H1 (cell line): Measurements from ENCODE around the gene BAZ2A. TPM values are rescaled to one million over a fixed set of nuclear protein-coding genes. Genes with fewer than 3 reads are reported as not detected.
A peak's percentile ranks its signal among the peaks of the same experiment; 100 is the strongest.

Experiments
- HDAC6 ChIP-seq: IDR thresholded peaks from one replicate; pipeline ENCODE4 v1.7.1; 2012; ENCODE audit warnings: low read depth, mild to moderate bottlenecking, inconsistent platforms, low read length, moderate library complexity
- NRF1 ChIP-seq: IDR thresholded peaks from 2 replicates; pipeline ENCODE4 v1.6.1; 2011; ENCODE audit warnings: mild to moderate bottlenecking, low read depth, low read length, improper control_type of control experiment
- RAD21 ChIP-seq, 2 experiments: IDR thresholded peaks in 1 of 2; conservative IDR thresholded peaks in 1 of 2; 2 replicates each; pipeline ENCODE4 v1.6.1; 2011; ENCODE audit warnings: low read depth in 2 of 2, low read length in 2 of 2, improper control_type of control experiment in 1 of 2, inconsistent platforms in 1 of 2, mild to moderate bottlenecking in 1 of 2, moderate library complexity in 1 of 2
- RBBP5 ChIP-seq: IDR thresholded peaks from 2 replicates; pipeline ENCODE4 v1.7.1; 2012; ENCODE audit warnings: low read depth, mild to moderate bottlenecking, inconsistent platforms, low read length, moderate library complexity, borderline replicate concordance
- SIX5 ChIP-seq: IDR thresholded peaks from 2 replicates; pipeline ENCODE4 v1.6.1; 2011; ENCODE audit warnings: mild to moderate bottlenecking, low read depth, low read length
- SP2 ChIP-seq: IDR thresholded peaks from 2 replicates; pipeline ENCODE4 v1.6.1; 2012; ENCODE audit warnings: mild to moderate bottlenecking, low read length, inconsistent platforms
- SRF ChIP-seq: IDR thresholded peaks from 2 replicates; pipeline ENCODE4 v1.6.1; 2011; ENCODE audit warnings: mild to moderate bottlenecking, low read depth, low read length, moderate library complexity
- YY1 ChIP-seq: IDR thresholded peaks from 2 replicates; pipeline ENCODE4 v1.6.1; 2011; ENCODE audit warnings: low read depth, mild to moderate bottlenecking, low read length
- polyA plus RNA-seq, 7 experiments: library from polyadenylated mRNA; depleted of rRNA in 3 of 7; stranded (reverse) in 5 of 7; unstranded in 2 of 7; fragments of >200 nt in 5 of 7; fragments of 200-250 nt in 2 of 7; gene quantifications; 1 replicate in 5 of 7; 2 replicates in 1 of 7; 4 replicates in 1 of 7; pipeline versions ENCODE4 v1.2.1 to v1.2.3, GENCODE V29; 2011 to 2013; ENCODE audit warnings: missing spikeins in 2 of 7, mixed read lengths in 2 of 7
- total RNA-seq: library from RNA; stranded (reverse); fragmentation: NEBNext Ultra II Directional; extraction: Animal tissue kit (Norgen Biotek cat#: 25700); gene quantifications from 2 replicates; pipeline ENCODE4 v1.2.1, GENCODE V29; 2021
- TF ChIP-seq, protein P1 (sequence below): fragments of 300-600 bp; sonication (generic); IDR thresholded peaks from 2 replicates; pipeline ENCODE4 v1.7.1; 2012; ENCODE audit warnings: low read length, moderate library complexity, mild to moderate bottlenecking, inconsistent platforms; ENCODE audit not compliant: insufficient replicate concordance

The BAZ2A gene
- total and polyA plus RNA-seq, 2 of the 8 experiments (the other 6 are each of a cell fraction or from before 2014, with no cell fraction given) = 52.0 to 110 TPM

DNA sequence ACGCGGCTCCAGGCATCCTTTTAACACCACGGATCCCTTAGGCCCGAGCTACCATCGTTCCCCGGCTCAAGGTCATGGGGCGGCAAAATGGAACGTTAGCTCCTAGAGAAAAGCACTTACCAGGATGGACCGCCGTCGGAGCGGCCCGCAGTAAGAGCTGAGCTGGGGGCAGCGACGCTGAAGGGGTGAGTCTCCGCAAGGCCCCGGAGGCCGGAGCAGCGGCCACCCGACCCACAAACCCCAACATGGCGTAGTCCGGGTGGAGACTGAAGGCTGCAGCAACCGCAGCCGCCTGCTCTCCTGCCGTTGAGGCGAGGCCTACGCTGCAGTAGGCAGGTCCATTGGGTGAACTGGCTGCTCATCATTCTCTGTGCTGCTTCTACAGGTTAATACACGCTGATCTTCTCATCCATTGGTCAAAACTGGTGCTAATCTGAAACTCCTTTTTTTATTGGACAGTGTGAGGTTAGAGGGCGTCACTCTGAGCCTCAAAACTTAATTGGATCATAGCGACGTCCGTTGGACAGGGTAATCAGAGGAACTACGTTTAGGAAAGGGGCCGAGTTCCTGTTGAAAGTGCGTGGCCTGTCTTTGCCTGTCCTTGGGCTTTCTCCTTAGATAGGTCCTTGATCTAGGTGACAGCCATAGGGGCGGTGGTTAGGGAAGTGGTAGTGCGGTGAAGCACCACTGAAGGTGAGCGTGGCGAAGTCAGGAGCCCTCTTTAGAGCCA is 15.8 kb upstream of the BAZ2A start, which contains the start of gene ATP5F1B (continued):
- TF ChIP-seq, protein P1, sequence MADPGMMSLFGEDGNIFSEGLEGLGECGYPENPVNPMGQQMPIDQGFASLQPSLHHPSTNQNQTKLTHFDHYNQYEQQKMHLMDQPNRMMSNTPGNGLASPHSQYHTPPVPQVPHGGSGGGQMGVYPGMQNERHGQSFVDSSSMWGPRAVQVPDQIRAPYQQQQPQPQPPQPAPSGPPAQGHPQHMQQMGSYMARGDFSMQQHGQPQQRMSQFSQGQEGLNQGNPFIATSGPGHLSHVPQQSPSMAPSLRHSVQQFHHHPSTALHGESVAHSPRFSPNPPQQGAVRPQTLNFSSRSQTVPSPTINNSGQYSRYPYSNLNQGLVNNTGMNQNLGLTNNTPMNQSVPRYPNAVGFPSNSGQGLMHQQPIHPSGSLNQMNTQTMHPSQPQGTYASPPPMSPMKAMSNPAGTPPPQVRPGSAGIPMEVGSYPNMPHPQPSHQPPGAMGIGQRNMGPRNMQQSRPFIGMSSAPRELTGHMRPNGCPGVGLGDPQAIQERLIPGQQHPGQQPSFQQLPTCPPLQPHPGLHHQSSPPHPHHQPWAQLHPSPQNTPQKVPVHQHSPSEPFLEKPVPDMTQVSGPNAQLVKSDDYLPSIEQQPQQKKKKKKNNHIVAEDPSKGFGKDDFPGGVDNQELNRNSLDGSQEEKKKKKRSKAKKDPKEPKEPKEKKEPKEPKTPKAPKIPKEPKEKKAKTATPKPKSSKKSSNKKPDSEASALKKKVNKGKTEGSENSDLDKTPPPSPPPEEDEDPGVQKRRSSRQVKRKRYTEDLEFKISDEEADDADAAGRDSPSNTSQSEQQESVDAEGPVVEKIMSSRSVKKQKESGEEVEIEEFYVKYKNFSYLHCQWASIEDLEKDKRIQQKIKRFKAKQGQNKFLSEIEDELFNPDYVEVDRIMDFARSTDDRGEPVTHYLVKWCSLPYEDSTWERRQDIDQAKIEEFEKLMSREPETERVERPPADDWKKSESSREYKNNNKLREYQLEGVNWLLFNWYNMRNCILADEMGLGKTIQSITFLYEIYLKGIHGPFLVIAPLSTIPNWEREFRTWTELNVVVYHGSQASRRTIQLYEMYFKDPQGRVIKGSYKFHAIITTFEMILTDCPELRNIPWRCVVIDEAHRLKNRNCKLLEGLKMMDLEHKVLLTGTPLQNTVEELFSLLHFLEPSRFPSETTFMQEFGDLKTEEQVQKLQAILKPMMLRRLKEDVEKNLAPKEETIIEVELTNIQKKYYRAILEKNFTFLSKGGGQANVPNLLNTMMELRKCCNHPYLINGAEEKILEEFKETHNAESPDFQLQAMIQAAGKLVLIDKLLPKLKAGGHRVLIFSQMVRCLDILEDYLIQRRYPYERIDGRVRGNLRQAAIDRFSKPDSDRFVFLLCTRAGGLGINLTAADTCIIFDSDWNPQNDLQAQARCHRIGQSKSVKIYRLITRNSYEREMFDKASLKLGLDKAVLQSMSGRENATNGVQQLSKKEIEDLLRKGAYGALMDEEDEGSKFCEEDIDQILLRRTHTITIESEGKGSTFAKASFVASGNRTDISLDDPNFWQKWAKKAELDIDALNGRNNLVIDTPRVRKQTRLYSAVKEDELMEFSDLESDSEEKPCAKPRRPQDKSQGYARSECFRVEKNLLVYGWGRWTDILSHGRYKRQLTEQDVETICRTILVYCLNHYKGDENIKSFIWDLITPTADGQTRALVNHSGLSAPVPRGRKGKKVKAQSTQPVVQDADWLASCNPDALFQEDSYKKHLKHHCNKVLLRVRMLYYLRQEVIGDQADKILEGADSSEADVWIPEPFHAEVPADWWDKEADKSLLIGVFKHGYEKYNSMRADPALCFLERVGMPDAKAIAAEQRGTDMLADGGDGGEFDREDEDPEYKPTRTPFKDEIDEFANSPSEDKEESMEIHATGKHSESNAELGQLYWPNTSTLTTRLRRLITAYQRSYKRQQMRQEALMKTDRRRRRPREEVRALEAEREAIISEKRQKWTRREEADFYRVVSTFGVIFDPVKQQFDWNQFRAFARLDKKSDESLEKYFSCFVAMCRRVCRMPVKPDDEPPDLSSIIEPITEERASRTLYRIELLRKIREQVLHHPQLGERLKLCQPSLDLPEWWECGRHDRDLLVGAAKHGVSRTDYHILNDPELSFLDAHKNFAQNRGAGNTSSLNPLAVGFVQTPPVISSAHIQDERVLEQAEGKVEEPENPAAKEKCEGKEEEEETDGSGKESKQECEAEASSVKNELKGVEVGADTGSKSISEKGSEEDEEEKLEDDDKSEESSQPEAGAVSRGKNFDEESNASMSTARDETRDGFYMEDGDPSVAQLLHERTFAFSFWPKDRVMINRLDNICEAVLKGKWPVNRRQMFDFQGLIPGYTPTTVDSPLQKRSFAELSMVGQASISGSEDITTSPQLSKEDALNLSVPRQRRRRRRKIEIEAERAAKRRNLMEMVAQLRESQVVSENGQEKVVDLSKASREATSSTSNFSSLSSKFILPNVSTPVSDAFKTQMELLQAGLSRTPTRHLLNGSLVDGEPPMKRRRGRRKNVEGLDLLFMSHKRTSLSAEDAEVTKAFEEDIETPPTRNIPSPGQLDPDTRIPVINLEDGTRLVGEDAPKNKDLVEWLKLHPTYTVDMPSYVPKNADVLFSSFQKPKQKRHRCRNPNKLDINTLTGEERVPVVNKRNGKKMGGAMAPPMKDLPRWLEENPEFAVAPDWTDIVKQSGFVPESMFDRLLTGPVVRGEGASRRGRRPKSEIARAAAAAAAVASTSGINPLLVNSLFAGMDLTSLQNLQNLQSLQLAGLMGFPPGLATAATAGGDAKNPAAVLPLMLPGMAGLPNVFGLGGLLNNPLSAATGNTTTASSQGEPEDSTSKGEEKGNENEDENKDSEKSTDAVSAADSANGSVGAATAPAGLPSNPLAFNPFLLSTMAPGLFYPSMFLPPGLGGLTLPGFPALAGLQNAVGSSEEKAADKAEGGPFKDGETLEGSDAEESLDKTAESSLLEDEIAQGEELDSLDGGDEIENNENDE = no peak
- no peak for TF ChIP-seq SIX5
- TF ChIP-seq RBBP5 = 0 out of 2 replicates have a peak, but pooled peaks have one; percentile 44
- peak; percentile 85 for TF ChIP-seq YY1
- no peak for TF ChIP-seq HDAC6
- no peak for TF ChIP-seq NRF1
- no peak for TF ChIP-seq RAD21 (IDR thresholded peaks at IDR 0.05 in 1 of 2, conservative IDR thresholded peaks at IDR 0.05 in 1 of 2; ENCODE audit: low read depth in 2 of 2, low read length in 2 of 2)
- no peak for TF ChIP-seq SRF
- TF ChIP-seq SP2 = peak; percentile 99
- TF ChIP-seq, all 59 proteins: peak for 22
